ENCODE measurements around the gene XKR7.
"Not testable (repeated sequence)": the region's sequence is repeated elsewhere in the genome, so short reads cannot be mapped to it uniquely, and the experiment has no call there.

XKR7 gene

DNA sequence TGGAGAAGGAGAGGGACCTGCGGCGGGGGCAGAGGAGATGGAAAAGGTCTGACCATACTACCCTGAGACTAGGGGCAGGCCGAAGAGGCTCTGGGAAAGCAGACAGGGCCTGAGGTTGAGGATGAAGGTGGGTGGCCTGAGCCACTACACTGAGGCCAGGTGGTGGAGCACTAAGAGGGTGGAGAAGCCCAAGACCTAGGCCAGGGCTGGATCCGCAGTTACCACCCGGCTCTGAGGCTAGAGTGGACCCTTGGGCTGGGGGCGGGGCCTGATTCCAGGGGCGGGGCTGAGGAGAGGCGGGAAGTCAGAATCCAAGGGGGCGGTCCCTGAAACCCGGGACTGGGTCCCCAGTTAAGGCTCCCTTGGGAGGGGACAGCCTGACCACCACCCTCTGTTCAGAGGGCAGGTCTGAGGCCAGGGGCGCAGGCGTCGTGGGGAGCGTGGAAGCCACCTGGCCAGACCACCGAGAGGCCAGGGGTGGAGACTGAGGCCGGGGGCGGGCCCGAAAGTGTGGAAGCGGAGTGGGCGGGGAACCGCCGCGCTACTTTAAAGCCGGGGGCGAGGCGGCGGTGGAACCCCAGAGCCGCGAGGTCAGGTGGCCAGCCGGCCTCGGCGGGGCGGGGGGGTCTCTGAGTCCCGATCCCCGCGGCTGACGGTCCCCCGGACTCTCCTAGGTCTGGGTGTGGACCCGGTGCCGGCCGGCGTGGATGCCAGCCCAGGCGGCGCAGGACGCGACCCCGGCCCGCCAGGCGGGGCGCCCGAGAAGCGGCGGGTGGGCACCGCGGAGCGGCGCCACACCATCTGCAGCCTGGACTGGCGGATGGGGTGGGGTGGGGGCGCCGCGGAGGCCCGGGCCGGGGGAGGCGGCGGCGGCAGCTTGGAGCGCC is 50.6 kb downstream of the XKR7 start:
- peak; percentile 46 for DNase-seq

DNA sequence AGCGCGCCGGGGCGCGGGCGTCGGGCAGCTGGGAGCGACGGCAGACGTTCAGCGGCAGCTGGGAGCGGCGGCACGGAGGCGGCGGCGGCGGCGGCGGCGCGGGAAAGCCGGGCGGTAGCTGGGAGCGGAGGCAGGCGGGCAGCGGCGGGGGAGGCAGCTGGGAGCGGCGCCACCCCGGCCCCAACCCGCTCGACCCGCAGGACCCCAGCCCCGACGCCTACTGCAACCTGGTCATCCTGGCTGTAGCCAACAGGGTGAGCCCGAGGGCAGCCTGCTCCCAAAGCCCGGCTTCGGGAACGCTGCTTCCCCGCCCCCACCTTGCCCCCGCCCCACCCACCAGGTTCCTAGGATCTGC is 51.2 kb downstream of the XKR7 start:
- DNase-seq: no peak

DNA sequence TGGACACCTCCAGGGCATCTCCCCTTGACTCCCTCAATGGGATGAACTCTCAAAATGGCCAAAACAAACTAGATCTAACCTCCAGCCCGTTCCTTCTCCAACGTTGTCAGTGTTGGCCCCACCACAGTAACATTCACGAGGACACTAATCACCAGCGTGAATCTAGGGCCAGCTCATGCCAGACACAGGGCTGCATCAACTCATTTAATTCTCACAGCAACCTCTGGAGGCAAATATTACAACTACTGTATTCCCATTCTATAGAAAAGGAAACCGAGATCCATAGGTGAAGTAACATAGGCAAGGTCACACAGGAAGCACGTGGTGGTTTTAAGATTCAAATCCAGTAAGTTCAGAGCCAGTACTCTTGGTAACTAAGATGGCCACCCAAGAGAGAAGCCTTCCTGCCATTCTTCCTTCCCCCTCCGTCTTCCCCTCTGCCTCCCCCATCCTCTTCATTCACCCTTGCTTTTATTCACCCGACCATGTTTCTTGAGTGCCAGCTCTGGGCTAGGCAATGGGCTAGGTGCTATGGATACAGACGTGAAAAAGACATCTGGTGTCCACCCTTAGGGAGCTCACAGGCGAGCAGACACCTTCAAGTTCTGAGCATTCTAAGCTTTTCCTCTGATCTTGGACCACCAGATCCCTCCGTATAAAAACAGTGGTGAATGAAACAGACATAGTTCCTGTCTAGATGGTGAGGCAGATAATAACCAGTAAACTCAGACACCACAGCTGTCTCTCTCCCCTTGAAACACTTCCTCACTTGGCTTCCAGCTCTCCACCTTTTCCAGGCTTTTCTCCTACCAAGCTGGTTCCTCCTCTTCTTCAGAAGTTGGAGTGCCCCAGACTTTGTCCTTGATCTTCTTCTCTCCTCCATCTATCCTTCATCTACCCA is 51.9 kb downstream of the XKR7 start:
- no peak for DNase-seq

DNA sequence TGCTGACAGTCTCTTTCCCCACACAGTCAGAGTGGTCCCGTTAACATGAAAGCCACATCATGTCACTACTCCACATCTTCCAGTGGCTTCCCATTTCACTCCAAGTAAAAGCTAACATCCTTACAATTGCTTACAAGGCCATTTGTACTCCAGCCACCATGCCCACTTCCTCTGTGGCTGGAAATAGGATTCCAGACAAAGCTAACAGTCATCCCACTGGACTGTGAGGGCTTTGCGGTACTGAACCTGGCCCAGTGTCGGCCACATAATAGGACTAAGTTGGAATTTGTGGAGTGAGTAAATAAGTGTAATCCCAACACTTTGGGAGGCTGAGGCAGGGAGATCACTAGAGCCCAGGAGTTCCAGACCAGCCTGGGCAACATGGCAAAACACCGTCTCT is 53.1 kb downstream of the XKR7 start:
- DNase-seq: no peak

DNA sequence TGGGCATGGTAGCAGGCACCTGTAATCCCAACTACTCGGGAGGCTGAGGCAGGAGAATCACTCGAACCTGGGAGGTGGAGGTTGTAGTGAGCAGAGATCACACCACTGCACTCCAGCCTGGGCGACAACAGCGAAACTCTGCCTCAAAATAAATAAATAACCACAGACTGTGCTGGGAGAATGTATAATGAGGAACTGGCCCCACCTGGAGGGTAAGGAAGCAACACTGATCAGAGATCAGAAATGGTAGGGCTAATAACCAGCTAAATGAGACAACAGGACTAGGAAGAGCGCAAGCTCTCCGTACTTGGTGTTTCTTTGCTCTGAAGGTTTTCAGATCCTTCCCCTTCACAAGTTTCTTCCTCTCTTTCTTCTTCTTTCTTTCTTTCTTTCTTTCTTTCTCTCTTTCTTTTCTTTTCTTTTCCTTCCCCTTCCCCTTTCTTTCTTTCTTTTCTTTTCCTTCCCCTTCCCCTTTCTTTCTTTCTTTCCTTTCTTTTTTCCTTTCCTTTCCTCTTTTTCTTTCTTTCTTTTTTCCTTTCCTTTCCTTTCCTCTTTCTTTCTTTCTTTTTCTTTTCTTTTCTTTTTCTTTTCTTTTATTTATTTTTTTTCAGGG is 56.8 kb downstream of the XKR7 start:
- DNase-seq: no peak

DNA sequence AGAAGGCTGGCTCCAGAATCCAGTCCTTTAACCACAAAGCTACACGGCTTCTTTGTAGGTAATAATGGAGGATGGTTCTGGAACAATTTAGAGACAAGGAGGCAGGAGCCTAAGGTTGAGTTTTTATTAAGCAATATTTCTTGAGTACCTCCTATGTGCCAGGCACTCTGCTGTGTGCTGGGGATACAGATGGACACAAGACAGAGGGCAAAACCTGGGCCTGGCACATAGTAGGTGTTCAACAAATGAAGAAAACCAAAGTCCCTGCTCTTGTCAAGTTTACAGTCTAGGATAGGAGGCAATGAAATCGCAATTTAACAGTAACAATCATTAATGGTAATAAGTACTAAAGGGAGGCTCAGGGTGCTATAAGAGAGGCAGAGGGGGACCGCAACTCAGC is 59.7 kb downstream of the XKR7 start:
- DNase-seq: no peak

DNA sequence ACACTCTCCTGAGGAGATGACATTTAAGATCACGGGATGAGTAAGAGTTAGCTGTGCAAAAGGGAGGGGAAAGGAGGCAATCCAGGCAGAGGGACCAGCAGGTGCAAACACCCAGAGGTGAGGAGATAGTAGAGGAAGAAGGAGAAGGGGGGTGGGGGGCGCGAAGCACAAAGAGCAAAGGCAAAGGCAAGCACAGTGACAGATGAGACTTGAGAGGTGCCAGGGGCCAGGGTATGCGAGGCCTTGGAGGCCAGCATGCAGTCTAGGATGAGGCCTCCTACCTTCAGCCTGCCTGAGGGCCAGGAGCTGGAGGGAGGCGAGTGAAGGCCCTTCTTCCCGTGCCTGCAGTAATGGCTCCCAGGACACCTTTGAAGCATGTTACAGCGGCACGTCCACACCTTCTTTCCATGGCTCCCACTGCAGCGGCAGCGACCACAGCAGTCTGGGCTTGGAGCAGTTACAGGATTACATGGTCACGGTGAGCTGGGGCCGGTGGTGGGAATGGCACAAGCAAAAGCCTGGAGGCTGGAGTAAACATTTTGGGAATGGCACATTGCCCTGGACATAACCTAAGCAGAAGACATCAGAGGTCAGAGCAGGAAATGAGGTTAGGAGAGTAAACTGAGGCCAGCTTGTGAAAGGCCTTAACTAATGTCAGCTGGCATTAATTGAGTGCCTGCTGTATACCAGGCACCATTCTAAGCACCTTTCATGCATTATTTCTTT is 60.9 kb downstream of the XKR7 start:
- no peak for DNase-seq

DNA sequence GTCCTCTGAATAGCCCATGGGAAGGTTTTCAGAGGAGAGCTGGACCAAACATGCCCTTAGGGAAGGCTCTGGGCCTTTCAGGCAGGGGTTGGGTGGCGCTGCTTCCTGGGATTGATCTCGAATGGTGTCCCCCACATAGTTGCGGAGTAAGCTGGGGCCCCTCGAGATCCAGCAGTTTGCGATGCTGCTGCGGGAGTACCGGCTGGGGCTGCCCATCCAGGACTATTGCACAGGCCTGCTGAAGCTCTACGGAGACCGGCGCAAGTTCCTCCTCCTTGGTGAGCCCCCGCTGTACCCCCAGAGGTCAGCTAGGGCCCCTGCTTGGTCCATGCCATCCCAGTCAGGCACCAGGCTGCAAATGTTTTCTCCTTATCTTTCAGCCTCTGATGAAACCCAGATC is 61.6 kb downstream of the XKR7 start:
- no peak for DNase-seq

DNA sequence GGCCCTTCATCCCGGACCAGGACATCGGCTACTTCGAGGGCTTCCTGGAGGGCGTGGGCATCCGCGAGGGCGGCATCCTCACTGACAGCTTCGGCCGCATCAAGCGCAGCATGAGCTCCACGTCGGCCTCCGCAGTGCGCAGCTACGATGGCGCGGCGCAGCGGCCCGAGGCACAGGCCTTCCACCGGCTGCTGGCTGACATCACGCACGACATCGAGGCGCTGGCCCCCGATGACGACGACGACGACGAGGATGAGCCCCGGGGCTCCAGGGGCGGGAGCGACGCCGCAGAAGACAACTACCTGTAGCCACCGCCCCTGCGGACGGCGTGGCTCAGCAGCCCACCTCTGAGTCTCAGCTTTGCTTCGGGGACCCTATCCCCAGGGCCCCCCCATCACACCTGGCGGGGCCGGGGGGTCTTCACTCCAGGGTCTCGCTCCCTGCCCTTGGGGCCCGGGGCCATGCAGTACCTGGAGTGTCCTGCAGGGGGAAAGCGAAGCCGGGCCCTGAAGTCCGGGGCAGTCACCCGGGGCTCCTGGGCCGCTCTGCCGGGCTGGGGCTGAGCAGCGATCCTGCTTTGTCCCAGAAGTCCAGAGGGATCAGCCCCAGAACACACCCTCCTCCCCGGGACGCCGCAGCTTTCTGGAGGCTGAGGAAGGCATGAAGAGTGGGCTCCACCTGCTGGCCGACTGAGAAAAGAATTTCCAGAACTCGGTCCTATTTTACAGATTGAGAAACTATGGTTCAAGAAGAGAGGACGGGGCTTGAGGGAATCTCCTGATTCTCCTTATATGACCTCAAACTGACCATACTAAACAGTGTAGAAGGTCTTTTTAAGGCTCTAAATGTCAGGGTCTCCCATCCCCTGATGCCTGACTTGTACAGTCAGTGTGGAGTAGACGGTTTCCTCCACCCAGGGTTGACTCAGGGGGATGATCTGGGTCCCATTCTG is 63.3 kb downstream of the XKR7 start:
- peak; percentile 56 for DNase-seq

DNA sequence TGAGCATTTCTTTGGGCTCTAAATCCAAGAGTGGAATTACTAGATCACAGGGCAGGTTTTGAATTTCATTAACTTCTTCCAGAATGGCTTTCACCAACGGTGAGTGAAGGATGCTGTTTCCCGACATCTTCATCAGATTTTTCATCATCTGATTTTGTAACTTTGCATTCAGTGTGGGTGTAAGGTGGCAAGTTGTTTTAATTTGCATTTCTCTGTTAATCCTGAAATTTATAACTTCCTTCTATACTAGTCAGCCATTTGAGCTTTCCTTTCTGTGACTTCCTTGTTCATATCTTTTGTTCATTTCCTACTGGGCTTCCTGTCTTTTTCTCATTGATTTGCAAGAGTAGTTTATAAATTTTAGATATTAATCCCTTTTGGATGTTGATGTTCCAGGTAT is 65.4 kb downstream of the XKR7 start:
- no peak for DNase-seq

DNA sequence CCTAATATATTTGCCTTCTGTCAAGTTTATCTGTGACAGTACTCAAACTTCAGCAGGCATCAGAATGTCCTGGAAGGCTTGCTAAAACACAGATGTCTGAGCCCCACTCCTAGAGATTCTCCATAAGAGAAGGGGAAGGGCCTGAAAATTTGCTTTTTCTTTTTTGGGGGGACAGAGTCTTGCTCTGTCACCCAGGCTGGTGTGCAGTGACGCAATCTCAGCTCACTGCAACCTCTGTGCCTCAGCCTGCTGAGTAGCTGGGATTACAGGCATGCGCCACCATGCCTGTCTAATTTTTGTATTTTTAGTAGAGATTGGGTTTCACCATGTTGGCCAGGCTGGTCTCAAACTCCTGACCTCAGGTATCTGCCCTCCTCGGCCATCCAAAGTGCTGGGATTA is 65.8 kb downstream of the XKR7 start:
- not testable (repeated sequence) for DNase-seq

DNA sequence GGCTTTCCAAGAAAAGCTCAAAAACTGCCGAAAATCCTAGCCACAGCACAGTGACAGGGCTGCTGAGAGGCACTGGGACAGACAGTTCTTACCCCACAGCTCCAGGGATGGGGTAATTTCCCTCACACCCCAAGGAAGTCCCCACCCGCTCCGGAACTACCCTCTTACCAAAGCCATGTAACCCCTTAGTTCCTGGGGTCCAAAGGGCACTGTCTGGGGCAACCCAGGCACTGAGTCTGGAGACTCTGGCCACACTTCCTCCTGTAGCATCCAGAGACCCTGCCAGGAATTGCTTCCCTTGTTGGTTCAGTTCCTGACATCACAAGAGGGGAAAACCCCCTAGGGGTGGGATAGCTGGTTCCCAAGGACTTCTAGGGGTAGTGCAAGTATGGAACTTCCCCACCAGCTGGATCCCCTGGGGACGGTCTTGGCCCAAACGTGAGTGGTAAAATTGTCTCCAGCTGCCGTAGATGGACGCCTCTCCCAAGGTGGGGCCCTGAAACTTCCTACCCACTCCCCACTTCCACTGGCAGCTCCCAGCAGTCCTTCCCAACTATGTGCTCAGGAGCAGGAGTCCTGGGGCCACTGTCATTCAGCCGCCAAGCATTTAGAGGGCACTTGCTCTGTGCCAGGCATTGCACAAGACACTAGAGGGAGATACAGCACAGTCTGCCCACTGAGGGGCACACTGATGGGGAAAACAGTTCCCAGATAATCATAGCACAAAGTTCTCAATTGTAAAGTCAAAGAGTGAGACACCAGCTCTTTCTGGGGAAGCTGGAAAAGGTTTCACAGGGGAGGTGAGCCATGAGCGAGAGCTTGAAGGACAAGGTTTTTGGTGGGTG is 66.9 kb downstream of the XKR7 start:
- DNase-seq: peak; percentile 27

DNA sequence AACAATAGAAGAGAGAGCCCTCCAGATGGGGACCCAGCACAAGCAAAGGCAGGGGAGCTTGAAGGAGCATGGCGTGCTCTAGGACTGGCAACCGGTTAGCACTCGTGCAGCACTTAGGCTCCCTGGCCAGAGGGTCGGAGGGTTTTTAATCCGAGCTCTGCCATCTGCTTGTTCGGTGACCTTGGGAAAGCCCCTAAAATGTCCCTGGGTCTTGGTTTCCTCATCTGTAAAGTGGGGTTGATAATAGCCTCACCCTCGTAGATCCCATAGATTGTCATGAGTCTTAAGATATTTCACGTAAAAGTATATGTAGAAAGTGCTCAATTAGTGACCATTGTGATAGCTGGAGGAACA is 67.5 kb downstream of the XKR7 start:
- no peak for DNase-seq

DNA sequence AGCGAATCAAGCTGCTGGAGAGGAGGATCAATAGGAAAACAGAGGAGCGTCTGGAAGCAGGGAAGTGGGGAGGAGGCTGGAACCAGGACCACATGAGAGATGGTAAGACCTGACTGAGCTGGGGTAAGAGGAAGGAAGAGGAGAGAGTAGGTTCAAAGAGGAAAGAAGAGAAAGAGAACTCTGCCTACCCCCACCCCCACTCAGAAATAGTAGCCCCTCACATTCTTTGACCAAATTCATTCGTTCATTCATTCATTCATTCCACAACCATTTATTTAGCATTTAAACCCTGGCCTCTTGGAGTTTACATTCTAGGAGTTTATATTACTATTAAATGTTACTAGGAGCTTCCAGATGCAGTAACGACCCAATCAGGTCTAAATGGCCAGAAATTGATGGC is 68.3 kb downstream of the XKR7 start:
- DNase-seq: no peak

DNA sequence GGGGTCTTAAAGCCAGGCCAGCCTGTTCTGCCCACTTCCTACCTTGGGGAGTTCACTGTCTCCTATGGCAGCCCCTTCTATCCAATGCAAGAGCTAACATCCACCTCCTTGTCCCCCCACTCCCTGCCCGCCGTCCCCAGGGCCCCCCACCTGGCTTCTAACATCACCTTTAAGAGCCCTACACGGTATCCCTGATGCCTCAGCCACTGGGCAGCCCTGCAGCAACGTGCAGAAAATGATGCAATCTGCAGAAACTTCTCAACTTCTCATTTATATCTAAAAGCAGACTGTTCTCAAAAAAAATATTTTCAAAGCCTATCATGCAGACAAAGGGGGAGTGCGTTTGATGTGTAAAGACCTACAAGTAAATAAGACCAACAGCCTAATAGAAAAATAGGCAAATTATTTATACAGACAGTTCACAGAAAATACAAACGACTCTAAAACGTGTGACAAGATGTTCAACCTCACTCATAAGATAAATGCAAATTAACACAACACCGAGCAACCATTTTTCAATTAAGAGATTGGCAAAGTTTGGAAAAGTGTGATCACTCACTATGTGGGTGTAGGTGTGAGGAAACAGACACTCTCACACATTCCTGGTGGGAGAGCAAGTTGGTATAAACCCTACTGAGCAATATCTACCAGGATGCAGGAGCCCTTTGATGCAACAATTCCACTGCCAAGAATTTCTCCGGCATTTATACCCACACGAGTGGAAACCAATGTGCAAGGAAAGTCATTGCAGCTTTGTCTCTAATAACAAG is 69.0 kb downstream of the XKR7 start:
- no peak for DNase-seq

DNA sequence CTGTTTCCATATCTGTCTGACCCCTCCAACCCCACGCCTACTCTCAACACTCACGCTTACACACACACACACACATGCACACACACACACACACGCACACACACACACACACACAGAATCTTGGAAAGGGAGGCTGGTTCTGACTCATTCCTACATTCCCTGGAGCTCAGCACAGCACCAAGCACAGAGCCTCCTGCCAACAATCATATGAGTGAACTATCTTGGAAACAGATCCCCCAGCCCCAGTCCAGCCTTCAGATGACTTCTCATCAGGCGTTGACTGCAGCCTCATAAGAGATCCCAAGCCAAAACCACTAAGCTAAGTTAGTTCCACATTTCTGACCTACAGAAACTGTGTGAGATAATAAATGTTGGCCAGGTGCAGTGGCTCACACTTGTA is 70.0 kb downstream of the XKR7 start:
- DNase-seq: no peak

DNA sequence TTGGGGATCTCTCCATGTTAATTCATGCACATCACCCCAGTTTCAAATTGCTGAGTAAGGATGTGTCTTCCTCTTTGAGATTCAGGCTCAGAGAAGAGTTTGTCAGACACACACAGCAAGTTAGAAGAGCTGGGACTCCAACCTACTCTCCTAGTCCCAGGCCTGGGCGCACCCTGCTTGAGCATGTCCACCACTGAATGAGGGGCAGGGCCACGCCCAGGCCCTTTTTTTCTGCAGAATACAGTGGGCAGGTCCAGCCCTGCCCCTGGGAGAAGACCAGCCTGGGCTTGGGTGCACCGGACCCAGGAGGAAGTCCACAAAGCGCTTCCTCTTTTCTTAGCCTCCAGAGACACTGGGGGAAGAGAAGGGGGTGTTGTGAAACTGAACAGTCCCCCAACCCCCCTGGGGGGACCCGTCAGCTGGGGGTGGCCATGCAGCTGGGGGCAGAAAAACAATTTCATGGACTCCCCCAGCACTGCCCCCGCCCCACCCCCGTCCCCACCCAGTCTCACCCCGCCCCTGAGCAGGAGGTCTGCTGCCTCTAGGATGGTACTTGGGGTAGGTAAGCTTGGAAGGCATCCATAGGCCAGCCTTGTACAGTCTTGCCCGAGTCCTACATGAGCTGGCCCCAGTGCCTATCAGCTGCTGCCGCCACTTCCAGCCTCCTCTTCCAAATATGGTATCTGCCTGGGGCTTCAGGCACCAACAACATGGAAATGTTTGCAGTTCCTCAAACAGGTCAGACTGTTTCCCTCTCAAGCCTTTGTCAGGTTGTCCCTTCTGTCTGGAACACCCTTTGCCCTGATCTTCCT is 72.4 kb downstream of the XKR7 start:
- DNase-seq: no peak

DNA sequence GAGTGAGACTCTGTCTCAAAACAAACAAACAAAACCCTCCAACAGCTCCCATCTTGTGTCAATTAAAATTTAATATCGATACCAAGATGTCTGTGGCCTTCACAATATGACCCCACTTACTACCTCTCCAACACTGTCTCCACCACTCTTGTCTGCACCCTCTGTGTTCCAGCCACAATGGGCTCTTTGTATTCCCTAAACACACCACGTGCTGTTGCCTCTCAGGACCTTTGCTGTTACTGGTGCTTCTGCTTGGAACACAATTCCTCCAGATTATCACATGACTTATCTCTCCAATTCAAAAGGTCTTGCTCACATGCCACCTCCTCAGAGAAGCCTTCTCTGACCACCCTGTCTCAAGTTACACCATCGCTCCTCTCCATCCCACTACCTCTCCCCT is 78.0 kb downstream of the XKR7 start:
- DNase-seq: no peak

DNA sequence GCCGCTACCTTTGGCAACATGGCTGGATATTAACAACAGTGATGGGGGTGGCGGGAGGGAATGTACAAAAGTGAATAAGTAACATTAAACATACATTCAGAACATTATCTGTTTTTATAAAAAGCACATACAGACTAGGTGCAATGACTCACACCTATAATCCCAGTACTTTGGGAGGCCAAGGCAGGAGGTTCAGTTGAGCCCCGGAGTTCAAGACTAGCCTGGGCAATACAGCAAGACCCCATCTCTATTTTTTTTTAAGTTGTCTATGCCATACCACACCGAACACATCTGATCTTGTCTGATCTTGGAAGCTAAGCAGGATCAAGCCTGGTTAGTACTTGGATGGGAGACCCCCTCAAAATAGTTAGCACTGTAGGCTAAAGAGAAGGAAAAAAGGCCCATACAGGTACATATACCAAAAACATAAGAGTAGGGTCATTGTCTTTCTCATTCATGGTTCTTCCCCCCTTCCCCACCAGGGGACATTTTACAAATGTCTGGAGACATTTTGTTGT is 82.4 kb downstream of the XKR7 start:
- no peak for DNase-seq
